Endodermal cell (in vitro differentiated cells): Measurements from ENCODE around the gene EIF5A2. TPM values are rescaled to one million over a fixed set of nuclear protein-coding genes. Genes with fewer than 3 reads are reported as not detected.
"Not testable (repeated sequence)": the region's sequence is repeated elsewhere in the genome, so short reads cannot be mapped to it uniquely, and the experiment has no call there.

Experiments
- DNase-seq: peaks from one replicate; pipeline ENCODE4 v3.0.0-alpha.2; 2017
- H3K27ac ChIP-seq: 2 replicates; pipeline ENCODE4 v1.5.1; 2013; ENCODE audit warnings: mild to moderate bottlenecking, low read depth, low read length, moderate library complexity
- H3K27me3 ChIP-seq: 2 replicates; pipeline ENCODE4 v1.6.1; 2013; ENCODE audit warnings: mild to moderate bottlenecking, low read length, moderate library complexity; ENCODE audit not compliant: insufficient read depth, control insufficient read depth, poor library complexity, severe bottlenecking
- H3K36me3 ChIP-seq: 2 replicates; pipeline ENCODE4 v1.7.0; 2013; ENCODE audit warnings: mild to moderate bottlenecking, low read length, moderate library complexity; ENCODE audit not compliant: control insufficient read depth, insufficient read depth
- H3K4me1 ChIP-seq: one replicate; pipeline ENCODE4 v1.7.0; 2013; ENCODE audit warnings: low read length; ENCODE audit not compliant: control insufficient read depth, insufficient read depth
- H3K4me3 ChIP-seq: 2 replicates; pipeline ENCODE4 v1.5.1; 2013; ENCODE audit warnings: mild to moderate bottlenecking, low read length, moderate library complexity
- H3K9ac ChIP-seq: 2 replicates; pipeline ENCODE4 v1.6.1; 2013; ENCODE audit warnings: mild to moderate bottlenecking, low read length, moderate library complexity; ENCODE audit not compliant: poor library complexity, severe bottlenecking; ENCODE audit errors: extremely low read depth
- H3K9me3 ChIP-seq: 2 replicates; pipeline ENCODE4 v1.6.1; 2013; ENCODE audit warnings: mild to moderate bottlenecking, low read length, moderate library complexity; ENCODE audit not compliant: control insufficient read depth
- H3K27ac Mint-ChIP-seq: 2 replicates; pipeline ENCODE4 v1.8.0; 2020; ENCODE audit warnings: mixed read lengths
- H3K27me3 Mint-ChIP-seq: 2 replicates; pipeline ENCODE4 v1.8.0; 2021; ENCODE audit warnings: mild to moderate bottlenecking, mixed read lengths; ENCODE audit not compliant: insufficient read depth
- H3K36me3 Mint-ChIP-seq: 2 replicates; pipeline ENCODE4 v1.8.0; 2020; ENCODE audit warnings: low read depth, mixed read lengths
- H3K4me1 Mint-ChIP-seq: 2 replicates; pipeline ENCODE4 v1.8.0; 2020; ENCODE audit warnings: mixed read lengths
- H3K4me3 Mint-ChIP-seq: 2 replicates; pipeline ENCODE4 v1.8.0; 2020; ENCODE audit warnings: mild to moderate bottlenecking, moderate library complexity, mixed read lengths
- H3K9me3 Mint-ChIP-seq: 2 replicates; pipeline ENCODE4 v1.8.0; 2020; ENCODE audit warnings: mild to moderate bottlenecking, mixed read lengths
- WGBS, 2 experiments: methylation state at CpG; one replicate each; pipeline versions ENCODE4 v1.1.5 to v1.1.7; 2013; ENCODE audit warnings: missing lambda C conversion rate in 2 of 2, mixed read lengths in 1 of 2; ENCODE audit not compliant: insufficient coverage in 1 of 2, insufficient read length in 1 of 2; 5-methylcytosine and 5-hydroxymethylcytosine counted together
- total RNA-seq, 2 donors: library from RNA; stranded (reverse); fragmentation: NEBNext Ultra II Directional in 1 of 2; extraction: Animal tissue kit (Norgen Biotek cat#: 25700) in 1 of 2; gene quantifications; 2 replicates in 1 of 2; 3 replicates in 1 of 2; pipeline ENCODE4 v1.2.1, GENCODE V29; 2021
- TF ChIP-seq, protein P1 (sequence below): fragments of 200-600 bp; sonication (generic); conservative IDR thresholded peaks from 2 replicates; pipeline ENCODE4 v1.5.0; 2021; ENCODE audit warnings: antibody characterized with exemption, mild to moderate bottlenecking

EIF5A2 gene
- total RNA-seq, 2 donors from 2014 or later, result 8.4 to 12.4 TPM

DNA sequence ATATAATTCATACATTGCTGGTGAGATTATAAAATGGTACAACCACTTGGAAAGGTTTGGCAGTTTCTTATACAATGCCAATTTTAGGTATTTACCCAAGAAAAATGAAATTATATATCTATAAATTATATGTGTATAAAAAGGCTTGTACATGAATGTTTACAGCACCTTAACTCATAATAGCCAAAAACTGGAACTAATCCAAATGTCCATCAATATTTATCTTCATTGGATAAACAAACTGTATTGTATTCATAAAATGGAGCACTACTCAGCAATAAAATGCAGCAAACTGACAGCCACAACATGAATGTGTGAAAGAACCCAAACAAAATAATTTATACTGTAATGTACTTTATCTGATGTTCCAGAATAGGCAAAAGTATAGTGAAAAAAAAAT is 33.6 kb upstream of the EIF5A2 start:
- H3K36me3 ChIP-seq, result no peaks in the 10 kb centered on the region
- H3K9ac ChIP-seq, result no peak overlapping the region
- peaks cover 45% of the 10 kb centered on the region for H3K9me3 ChIP-seq
- peaks cover 63% of the 10 kb centered on the region for H3K9me3 Mint-ChIP-seq
- H3K4me1 ChIP-seq, result no peaks in the 10 kb centered on the region
- H3K27ac Mint-ChIP-seq, result no peak overlapping the region
- H3K27me3 Mint-ChIP-seq, result peaks cover 3% of the 10 kb centered on the region
- TF ChIP-seq, protein P1, sequence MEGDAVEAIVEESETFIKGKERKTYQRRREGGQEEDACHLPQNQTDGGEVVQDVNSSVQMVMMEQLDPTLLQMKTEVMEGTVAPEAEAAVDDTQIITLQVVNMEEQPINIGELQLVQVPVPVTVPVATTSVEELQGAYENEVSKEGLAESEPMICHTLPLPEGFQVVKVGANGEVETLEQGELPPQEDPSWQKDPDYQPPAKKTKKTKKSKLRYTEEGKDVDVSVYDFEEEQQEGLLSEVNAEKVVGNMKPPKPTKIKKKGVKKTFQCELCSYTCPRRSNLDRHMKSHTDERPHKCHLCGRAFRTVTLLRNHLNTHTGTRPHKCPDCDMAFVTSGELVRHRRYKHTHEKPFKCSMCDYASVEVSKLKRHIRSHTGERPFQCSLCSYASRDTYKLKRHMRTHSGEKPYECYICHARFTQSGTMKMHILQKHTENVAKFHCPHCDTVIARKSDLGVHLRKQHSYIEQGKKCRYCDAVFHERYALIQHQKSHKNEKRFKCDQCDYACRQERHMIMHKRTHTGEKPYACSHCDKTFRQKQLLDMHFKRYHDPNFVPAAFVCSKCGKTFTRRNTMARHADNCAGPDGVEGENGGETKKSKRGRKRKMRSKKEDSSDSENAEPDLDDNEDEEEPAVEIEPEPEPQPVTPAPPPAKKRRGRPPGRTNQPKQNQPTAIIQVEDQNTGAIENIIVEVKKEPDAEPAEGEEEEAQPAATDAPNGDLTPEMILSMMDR, result no peak
- H3K36me3 Mint-ChIP-seq, result peaks cover 4% of the 10 kb centered on the region
- DNase-seq, result no peak
- no peaks in the 10 kb centered on the region for H3K27me3 ChIP-seq
- no peak overlapping the region for H3K27ac ChIP-seq
- H3K4me3 Mint-ChIP-seq, result no peak overlapping the region
- no peaks in the 10 kb centered on the region for H3K4me1 Mint-ChIP-seq
- no peak overlapping the region for H3K4me3 ChIP-seq

DNA sequence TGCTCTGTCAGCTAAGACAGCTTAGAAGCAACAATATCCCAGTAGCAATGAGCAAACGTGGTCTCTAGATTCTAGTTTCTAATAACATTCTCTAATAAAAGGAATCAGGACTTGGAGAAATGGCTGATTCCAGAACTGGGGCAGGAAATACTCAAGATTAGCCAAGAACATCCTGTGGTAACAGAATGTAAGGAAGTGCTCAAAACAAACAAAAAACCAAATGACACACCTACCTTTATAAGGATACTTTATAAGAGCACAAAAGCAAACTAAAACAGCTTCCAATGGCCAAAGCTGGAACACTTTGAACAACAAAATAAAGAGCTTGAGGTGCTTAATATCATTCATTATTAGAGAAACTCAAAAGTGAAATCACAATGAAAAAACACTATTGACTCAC is 33.1 kb upstream of the EIF5A2 start:
- no peak overlapping the region for H3K27ac Mint-ChIP-seq
- Histone ChIP-seq H3K4me3 (no peak overlapping the region), H3K27ac (no peak overlapping the region), H3K9me3 (peaks cover 40% of the 10 kb centered on the region), H3K27me3 (no peaks in the 10 kb centered on the region), H3K4me1 (no peaks in the 10 kb centered on the region), H3K36me3 (no peaks in the 10 kb centered on the region), H3K9ac (no peak overlapping the region)
- peaks cover 59% of the 10 kb centered on the region for H3K9me3 Mint-ChIP-seq
- no peak for DNase-seq
- TF ChIP-seq, protein P1, result no peak
- peaks cover 4% of the 10 kb centered on the region for H3K36me3 Mint-ChIP-seq
- H3K27me3 Mint-ChIP-seq, result peaks cover 3% of the 10 kb centered on the region
- no peak overlapping the region for H3K4me3 Mint-ChIP-seq
- H3K4me1 Mint-ChIP-seq, result no peaks in the 10 kb centered on the region
- 91% methylated on average over 1 of the region's 1 CpG; no CpG with 5 or more reads in 1 of the 2 experiments for WGBS, 2 experiments

DNA sequence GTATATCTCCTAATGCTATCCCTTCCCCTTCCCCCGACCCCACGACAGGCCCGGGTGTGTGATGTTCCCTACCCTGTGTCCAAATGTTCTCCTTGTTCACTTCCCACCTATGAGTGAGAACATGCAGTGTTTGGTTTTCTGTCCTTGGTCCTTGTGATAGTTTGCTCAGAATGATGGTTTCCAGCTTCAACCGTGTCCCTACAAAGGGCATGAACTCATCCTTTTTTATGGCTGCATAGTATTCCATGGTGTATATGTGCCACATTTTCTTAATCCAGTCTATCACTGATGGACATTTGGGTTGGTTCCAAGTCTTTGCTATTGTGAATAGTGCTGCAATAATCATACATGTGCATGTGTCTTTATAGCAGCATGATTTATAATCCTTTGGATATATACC is 24.6 kb upstream of the EIF5A2 start:
- H3K4me3 Mint-ChIP-seq, H3K36me3 Mint-ChIP-seq, H3K27ac ChIP-seq, H3K4me3 ChIP-seq, H3K4me1 Mint-ChIP-seq, H3K9me3 ChIP-seq, H3K27me3 Mint-ChIP-seq, H3K27me3 ChIP-seq, H3K36me3 ChIP-seq, DNase-seq, H3K27ac Mint-ChIP-seq, H3K9ac ChIP-seq, H3K4me1 ChIP-seq: not testable (repeated sequence)
- WGBS, 2 experiments, result 79 to 100% methylated on average over 2 to 4 of the region's 4 CpGs
- H3K9me3 Mint-ChIP-seq, result peaks cover 14% of the 10 kb centered on the region

DNA sequence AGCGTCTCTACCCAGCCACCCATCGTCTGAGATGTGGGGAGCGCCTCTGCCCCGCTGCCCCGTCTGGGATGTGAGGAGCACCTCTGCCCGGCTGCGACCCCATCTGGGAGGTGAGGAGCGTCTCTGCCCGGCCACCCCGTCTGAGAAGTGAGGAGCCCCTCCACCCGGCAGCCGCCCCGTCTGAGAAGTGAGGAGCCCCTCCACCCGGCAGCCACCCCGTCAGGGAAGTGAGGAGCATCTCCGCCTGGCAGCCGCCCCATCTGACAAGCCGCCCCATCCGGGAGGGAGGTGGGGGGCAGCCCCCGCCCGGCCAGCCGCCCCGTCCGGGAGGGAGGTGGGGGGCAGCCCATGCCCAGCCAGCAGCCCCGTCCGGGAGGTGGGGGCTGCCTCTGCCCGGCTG is 15.1 kb upstream of the EIF5A2 start:
- not testable (repeated sequence) for H3K4me1 ChIP-seq, H3K4me1 Mint-ChIP-seq, DNase-seq, H3K36me3 Mint-ChIP-seq, H3K27me3 ChIP-seq, H3K27ac Mint-ChIP-seq, H3K27me3 Mint-ChIP-seq, H3K4me3 ChIP-seq, H3K36me3 ChIP-seq, H3K9ac ChIP-seq, H3K27ac ChIP-seq, H3K4me3 Mint-ChIP-seq
- peaks cover 18% of the 10 kb centered on the region for H3K9me3 ChIP-seq
- WGBS, 2 experiments, result 91 to 100% methylated on average over 2 to 27 of the region's 27 CpGs
- H3K9me3 Mint-ChIP-seq, result peaks cover 66% of the 10 kb centered on the region
